GM23338 (cell line): ENCODE data around the gene AMOTL1. TPM values are rescaled to one million over a fixed set of nuclear protein-coding genes. Genes with fewer than 3 reads are reported as not detected.

ENCODE experiments used
- ATAC-seq: fragments of 200-7000 bp; cut with Tn5 transposase; 3 replicates; pipeline ENCODE4 v1.9.1; 2020
- DNase-seq: peaks from one replicate; pipeline ENCODE4 v3.0.0-alpha.2; 2015; ENCODE audit warnings: low spot score
- H2AFZ ChIP-seq: fragments of 200-600 bp; sonication (generic); 2 replicates; pipeline ENCODE4 v1.8.0; 2016; ENCODE audit warnings: antibody characterized with exemption, mild to moderate bottlenecking, moderate library complexity
- H3F3A ChIP-seq: fragments of 200-600 bp; sonication (generic); replicated peaks from 2 replicates; pipeline ENCODE4 v1.8.0; 2017; ENCODE audit warnings: antibody characterized with exemption, mixed run types, low read depth
- H3K27ac ChIP-seq: fragments of 200-600 bp; sonication (generic); 2 replicates; pipeline ENCODE4 v1.6.1; 2016; ENCODE audit warnings: low read depth
- H3K27me3 ChIP-seq: fragments of 200-600 bp; sonication (generic); 2 replicates; pipeline ENCODE4 v1.8.0; 2016; ENCODE audit warnings: mild to moderate bottlenecking, mixed run types, moderate library complexity; ENCODE audit not compliant: insufficient read depth
- H3K36me3 ChIP-seq: fragments of 200-600 bp; sonication (generic); 2 replicates; pipeline ENCODE4 v1.8.0; 2016; ENCODE audit warnings: mild to moderate bottlenecking; ENCODE audit not compliant: insufficient read depth
- H3K4me1 ChIP-seq: fragments of 200-600 bp; sonication (generic); 2 replicates; pipeline ENCODE4 v1.8.0; 2016; ENCODE audit warnings: mild to moderate bottlenecking, moderate library complexity; ENCODE audit not compliant: insufficient read depth
- H3K4me2 ChIP-seq: fragments of 200-600 bp; sonication (generic); 2 replicates; pipeline ENCODE4 v1.7.1; 2017; ENCODE audit warnings: mixed run types
- H3K4me3 ChIP-seq: fragments of 200-600 bp; sonication (generic); 2 replicates; pipeline ENCODE4 v1.6.1; 2016; ENCODE audit warnings: mixed run types
- H3K79me2 ChIP-seq: fragments of 200-600 bp; sonication (generic); replicated peaks from 2 replicates; pipeline ENCODE4 v1.8.0; 2017; ENCODE audit warnings: mild to moderate bottlenecking; ENCODE audit not compliant: insufficient read depth
- H3K9me2 ChIP-seq: fragments of 200-600 bp; sonication (generic); 2 replicates; pipeline ENCODE4 v1.8.0; 2017; ENCODE audit not compliant: insufficient read depth
- H4K20me1 ChIP-seq: fragments of 200-600 bp; sonication (generic); replicated peaks from 2 replicates; pipeline ENCODE4 v1.8.0; 2017; ENCODE audit warnings: mild to moderate bottlenecking; ENCODE audit not compliant: insufficient read depth
- H3K27ac Mint-ChIP-seq: 2 replicates; pipeline ENCODE4 v1.8.0; 2020; ENCODE audit warnings: inconsistent platforms, mild to moderate bottlenecking, moderate library complexity, mixed read lengths
- H3K27me3 Mint-ChIP-seq: 3 replicates; pipeline ENCODE4 v1.8.0; 2022; ENCODE audit warnings: low read depth, mild to moderate bottlenecking, moderate library complexity, mixed read lengths, inconsistent platforms; ENCODE audit not compliant: insufficient read depth, poor library complexity
- H3K36me3 Mint-ChIP-seq: 3 replicates; pipeline ENCODE4 v1.8.0; 2021; ENCODE audit warnings: low read depth, mild to moderate bottlenecking, inconsistent platforms, moderate library complexity, mixed read lengths
- H3K4me1 Mint-ChIP-seq: 3 replicates; pipeline ENCODE4 v1.8.0; 2020; ENCODE audit warnings: mild to moderate bottlenecking, inconsistent platforms, mixed read lengths
- H3K4me3 Mint-ChIP-seq: 3 replicates; pipeline ENCODE4 v1.8.0; 2021; ENCODE audit warnings: moderate library complexity, mild to moderate bottlenecking, inconsistent platforms, mixed read lengths
- H3K9me3 Mint-ChIP-seq: 3 replicates; pipeline ENCODE4 v1.8.0; 2020; ENCODE audit warnings: moderate library complexity, mild to moderate bottlenecking, inconsistent platforms, mixed read lengths
- CREB1 ChIP-seq: fragments of 250-450 bp; sonication (Bioruptor Pico); IDR thresholded peaks from 2 replicates; pipeline ENCODE4 v1.5.0; 2020; ENCODE audit warnings: low read depth, mild to moderate bottlenecking, moderate library complexity
- CTCF ChIP-seq, 2 experiments: fragments of 200-600 bp in 1 of 2; sonication (generic) in 1 of 2; conservative IDR thresholded peaks; 2 replicates each; pipeline versions ENCODE4 v1.5.1 to v1.6.1; 2016 to 2017; ENCODE audit warnings: antibody characterized with exemption in 2 of 2, low read depth in 2 of 2, mild to moderate bottlenecking in 2 of 2, moderate library complexity in 1 of 2
- EZH2 ChIP-seq: fragments of 200-600 bp; sonication (generic); IDR thresholded peaks from one replicate; pipeline ENCODE4 v1.8.0; 2017; ENCODE audit warnings: antibody characterized with exemption, mild to moderate bottlenecking, low read depth; ENCODE audit not compliant: unreplicated experiment
- JUNB ChIP-seq: IDR thresholded peaks from one replicate; pipeline ENCODE4 v1.6.1; 2016; ENCODE audit warnings: antibody characterized with exemption; ENCODE audit not compliant: unreplicated experiment
- NANOG ChIP-seq: IDR thresholded peaks from 2 replicates; pipeline ENCODE4 v1.6.1; 2016; ENCODE audit warnings: antibody characterized with exemption, borderline replicate concordance
- POLR2AphosphoS5 ChIP-seq: IDR thresholded peaks from 2 replicates; pipeline ENCODE4 v1.6.1; 2016; ENCODE audit warnings: antibody characterized with exemption, low read depth
- STAT1 ChIP-seq: IDR thresholded peaks from one replicate; pipeline ENCODE4 v1.6.1; 2016; ENCODE audit warnings: antibody characterized with exemption; ENCODE audit not compliant: unreplicated experiment
- ZNF114 ChIP-seq: fragments of 250-450 bp; sonication (Bioruptor Pico); IDR thresholded peaks from 2 replicates; pipeline ENCODE4 v1.5.0; 2020; ENCODE audit warnings: mild to moderate bottlenecking, moderate library complexity
- ZNF331 ChIP-seq: fragments of 250-450 bp; sonication (Bioruptor Pico); IDR thresholded peaks from 2 replicates; pipeline ENCODE4 v1.5.0; 2020; ENCODE audit warnings: low read depth, mild to moderate bottlenecking, moderate library complexity
- ZNF462 ChIP-seq: fragments of 250-450 bp; sonication (Bioruptor Pico); IDR thresholded peaks from 2 replicates; pipeline ENCODE4 v1.5.0; 2020; ENCODE audit warnings: mild to moderate bottlenecking, moderate library complexity
- polyA plus RNA-seq: library from polyadenylated mRNA; unstranded; fragments of >200 nt; fragmentation: Nextera tagmentation; extraction: Ambion mirVana; gene quantifications from 2 replicates; pipeline ENCODE4 v1.2.1, GENCODE V29; 2016
- total RNA-seq: library from RNA; depleted of rRNA; stranded (reverse); fragments of >200 nt; shearing (Covaris generic); gene quantifications from 2 replicates; pipeline ENCODE4 v1.2.3, GENCODE V29; 2014

AMOTL1 gene
- total and polyA plus RNA-seq, 2 experiments from 2014 or later: 4.3 to 18.7 TPM

GRCh38 chr11:94762995-94763394 lies 5.2 kb upstream of the AMOTL1 start:
- Mint-ChIP-seq H3K4me1 (peaks cover 39% of the 10 kb centered on the region), H3K4me3 (no peak overlapping the region), H3K27ac (no peak overlapping the region), H3K9me3 (peaks cover 3% of the 10 kb centered on the region; the same call in 1 of the 3 replicates), H3K36me3 (no peaks in the 10 kb centered on the region; the same call in 2 of the 3 replicates), H3K27me3 (peaks cover 6% of the 10 kb centered on the region)
- H3K27me3 ChIP-seq: peaks cover 66% of the 10 kb centered on the region
- ATAC-seq (no peak), DNase-seq (no peak)
- peaks cover 9% of the 10 kb centered on the region; the same call in 1 of the 2 replicates for H4K20me1 ChIP-seq
- H3K36me3 ChIP-seq: no peaks in the 10 kb centered on the region; the same call in 1 of the 2 replicates
- no peak overlapping the region for H3K4me2 ChIP-seq
- H3F3A ChIP-seq: no peaks in the 10 kb centered on the region; the same call in 1 of the 2 replicates
- H3K9me2 ChIP-seq: no peaks in the 10 kb centered on the region
- no peak overlapping the region for H3K4me3 ChIP-seq
- no peaks in the 10 kb centered on the region; the same call in 1 of the 2 replicates for H3K79me2 ChIP-seq
- TF ChIP-seq ZNF331 (CRISPR knock-in tag) (no peak), ZNF462 (no peak), EZH2 (no peak), NANOG (no peak), POLR2AphosphoS5 (no peak), STAT1 (no peak), ZNF114 (CRISPR knock-in tag) (no peak), JUNB (no peak), CTCF (conservative IDR thresholded peaks at IDR 0.05; ENCODE audit: low read depth in 2 of 2) (no peak), CREB1 (CRISPR knock-in tag) (no peak)
- no peak overlapping the region for H3K27ac ChIP-seq
- H3K4me1 ChIP-seq: peaks cover 31% of the 10 kb centered on the region
- no peak overlapping the region for H2AFZ ChIP-seq
